Heart right ventricle (tissue), 16 donors: ENCODE results near the gene SLC37A2. TPM values are rescaled to one million over a fixed set of nuclear protein-coding genes. Genes with fewer than 3 reads are reported as not detected.

Experiments
- ATAC-seq, 8 donors: fragments of 200-7000 bp; cut with Tn5 transposase; one replicate each; pipeline ENCODE4 v1.9.1; 2020; ENCODE audit warnings: mild to moderate bottlenecking in 8 of 8, moderate library complexity in 8 of 8, moderate number of reproducible peaks in 1 of 8
- DNase-seq, 2 donors: peaks; one replicate each; pipeline ENCODE4 v3.0.0-alpha.2; 2020
- H3K27ac ChIP-seq, 10 donors: fragments of 200-600 bp; sonication (generic) in 2 of 10; one replicate each; pipeline versions ENCODE4 v1.5.0 to v1.8.0; 2020 to 2022; ENCODE audit warnings: mild to moderate bottlenecking in 3 of 10
- H3K27me3 ChIP-seq, 7 donors: fragments of 200-600 bp; one replicate each; pipeline ENCODE4 v1.8.0; 2021 to 2022; ENCODE audit warnings: mild to moderate bottlenecking in 2 of 7
- H3K36me3 ChIP-seq, 9 donors: fragments of 200-600 bp; sonication (generic) in 1 of 9; one replicate each; pipeline versions ENCODE4 v1.5.0 to v1.8.0; 2020 to 2022; ENCODE audit warnings: mild to moderate bottlenecking in 2 of 9
- H3K4me1 ChIP-seq, 9 donors: fragments of 200-600 bp; sonication (generic) in 1 of 9; one replicate each; pipeline versions ENCODE4 v1.5.0 to v1.8.0; 2020 to 2022; ENCODE audit warnings: mild to moderate bottlenecking in 4 of 9
- H3K4me3 ChIP-seq, 10 donors: fragments of 200-600 bp; sonication (generic) in 2 of 10; one replicate each; pipeline versions ENCODE4 v1.5.0 to v1.8.0; 2020 to 2022; ENCODE audit warnings: mild to moderate bottlenecking in 7 of 10, moderate library complexity in 2 of 10
- H3K9me3 ChIP-seq, 11 donors: fragments of 200-600 bp in 10 of 11; sonication (generic) in 2 of 11; one replicate each; pipeline versions ENCODE4 v1.5.0 to v1.8.0; 2013 to 2022; ENCODE audit warnings: mild to moderate bottlenecking in 2 of 11, control low read depth in 1 of 11, moderate library complexity in 1 of 11
- whole genome bisulfite sequencing, 2 donors: extraction: QIAGEN DNeasy Blood & Tissue Kit; methylation state at CpG; one replicate each; pipeline ENCODE4 v1.1.7; 2013; ENCODE audit warnings: inconsistent platforms in 1 of 2; 5-methylcytosine and 5-hydroxymethylcytosine counted together
- intact Hi-C, 10 donors: fragments of 100-400 bp; cut with DNase I; formaldehyde crosslinking; loops; one replicate each; pipeline versions ENCODE4 v1.11.1 to v1.14.2; 2022
- polyA plus RNA-seq, 2 donors: library from polyadenylated mRNA; stranded (reverse); fragments of 200-250 nt; gene quantifications; one replicate each; pipeline ENCODE4 v1.2.3, GENCODE V29; 2013
- total RNA-seq, 10 donors: library from RNA; stranded (reverse); fragmentation: NEBNext Ultra II Directional in 3 of 10; extraction: Animal tissue kit (Norgen Biotek cat#: 25700) in 3 of 10; gene quantifications; one replicate each; pipeline versions ENCODE4 v1.2.1 to v1.2.4, GENCODE V29; 2021 to 2023
- TF ChIP-seq, protein P1 (sequence below), 9 donors: fragments of 200-600 bp; sonication (generic) in 2 of 9; IDR thresholded peaks; one replicate each; pipeline versions ENCODE4 v1.5.0 to v1.8.0; 2021 to 2022; ENCODE audit warnings: antibody characterized with exemption in 9 of 9, mild to moderate bottlenecking in 5 of 9, moderate library complexity in 1 of 9
- donor health status: Arrhythmogenic right ventricular cardiomyopathy.
- donor health status: ischemic (EF 13 %, LVEDD 7.1; RV severe dilation, severe dysfunction).
- donor health status: healthy with polysubstance abuse.
- donor health status: DM: no; HTN: yes; CAD: no.
- donor health status: DM: no; HTN: no; CAD: no.
- donor health status: ischemic (EF 25% LVEDD 6.9; RV normal size, moderate dysfunction).
- donor health status: ischemic (EF 25% LVEDD 5.7; RV mildly dilated, moderate dysfunction).
- donor health status: healthy.
- donor health status: DM: yes; HTN: yes; CAD: no.
- donor health status: Ischemic cardiomyopathy.
- donor health status: ischemic (EF 35%, LVEDD 5.7; RV mildly dilated, moderate dysfunction).
- donor health status: nonischemic (EF 11% LVEDD 7.7; RV severe dilation, severe dysfunction).
- donor health status: DM: yes; HTN: yes; CAD: no.
- donor health status: PGD.
- donor health status: ischemic (EF 29% LVEDD 5.4; RV normal size, mild dysfunction).
- donor health status: nonischemic (EF 23%, LVEDD 6.1; RV moderate dilation, normal function).

The SLC37A2 gene
- total and polyA plus RNA-seq, 12 donors: 0.74 to 10.5 (median 1.3) TPM

DNA sequence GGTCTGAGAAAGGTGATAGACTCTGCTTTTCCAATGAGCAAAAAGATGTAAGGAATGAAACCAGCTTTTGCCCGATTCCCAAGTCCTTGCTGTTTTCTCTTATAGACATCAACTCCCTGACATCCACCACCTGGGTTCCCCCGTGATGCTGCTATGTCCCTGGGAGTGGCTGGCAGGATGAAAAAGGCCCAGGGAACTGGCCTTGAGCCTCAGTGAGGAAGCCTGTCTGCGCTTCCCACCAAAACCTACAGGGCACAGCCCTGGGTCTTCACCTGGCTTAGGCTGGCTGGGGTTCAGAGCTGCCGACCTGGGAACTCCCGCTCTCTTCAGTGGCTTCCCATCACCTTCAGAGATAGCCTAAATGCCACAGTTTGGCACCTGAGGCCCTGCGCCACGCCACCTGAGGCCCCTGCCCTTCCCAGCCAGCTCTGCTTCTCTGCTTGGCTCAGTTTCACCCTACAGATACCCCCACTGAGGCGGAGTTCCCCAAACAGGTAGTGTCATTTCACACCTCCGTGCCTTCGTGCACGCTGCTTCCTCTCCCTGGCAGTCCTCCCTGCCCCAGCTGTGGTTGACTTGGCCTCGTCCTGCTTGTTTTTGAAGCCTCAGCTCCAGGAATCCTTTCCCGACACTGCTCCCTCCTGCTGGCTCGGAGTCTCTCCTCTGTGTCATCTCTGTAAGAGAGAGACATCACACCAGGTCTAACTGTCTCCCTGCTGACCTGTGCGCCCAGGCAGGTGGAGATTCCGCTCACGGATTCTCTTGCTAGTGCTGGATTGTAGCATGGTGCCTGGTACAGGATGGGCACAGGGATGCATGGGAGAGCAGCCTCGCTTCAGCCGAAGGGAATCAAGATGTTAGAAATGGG is 10.7 kb downstream of the SLC37A2 start:
- ATAC-seq (no peak), DNase-seq (no peak)
- WGBS, 2 donors: 77 to 82% methylated on average over 19 of the region's 19 CpGs
- intact Hi-C loops: no loop called here
- H3K4me3 ChIP-seq: no peak overlapping the region
- peaks cover 0 to 53% (median 0%) of the 10 kb centered on the region in 9 donors for H3K4me1 ChIP-seq
- peaks cover 0 to 35% (median 13%) of the 10 kb centered on the region in 7 donors for H3K27me3 ChIP-seq
- H3K36me3 ChIP-seq: no peaks in the 10 kb centered on the region
- TF ChIP-seq, protein P1, sequence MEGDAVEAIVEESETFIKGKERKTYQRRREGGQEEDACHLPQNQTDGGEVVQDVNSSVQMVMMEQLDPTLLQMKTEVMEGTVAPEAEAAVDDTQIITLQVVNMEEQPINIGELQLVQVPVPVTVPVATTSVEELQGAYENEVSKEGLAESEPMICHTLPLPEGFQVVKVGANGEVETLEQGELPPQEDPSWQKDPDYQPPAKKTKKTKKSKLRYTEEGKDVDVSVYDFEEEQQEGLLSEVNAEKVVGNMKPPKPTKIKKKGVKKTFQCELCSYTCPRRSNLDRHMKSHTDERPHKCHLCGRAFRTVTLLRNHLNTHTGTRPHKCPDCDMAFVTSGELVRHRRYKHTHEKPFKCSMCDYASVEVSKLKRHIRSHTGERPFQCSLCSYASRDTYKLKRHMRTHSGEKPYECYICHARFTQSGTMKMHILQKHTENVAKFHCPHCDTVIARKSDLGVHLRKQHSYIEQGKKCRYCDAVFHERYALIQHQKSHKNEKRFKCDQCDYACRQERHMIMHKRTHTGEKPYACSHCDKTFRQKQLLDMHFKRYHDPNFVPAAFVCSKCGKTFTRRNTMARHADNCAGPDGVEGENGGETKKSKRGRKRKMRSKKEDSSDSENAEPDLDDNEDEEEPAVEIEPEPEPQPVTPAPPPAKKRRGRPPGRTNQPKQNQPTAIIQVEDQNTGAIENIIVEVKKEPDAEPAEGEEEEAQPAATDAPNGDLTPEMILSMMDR (IDR thresholded peaks at IDR 0.05): no peak
- no peak overlapping the region for H3K27ac ChIP-seq
- H3K9me3 ChIP-seq: no peaks in the 10 kb centered on the region

DNA sequence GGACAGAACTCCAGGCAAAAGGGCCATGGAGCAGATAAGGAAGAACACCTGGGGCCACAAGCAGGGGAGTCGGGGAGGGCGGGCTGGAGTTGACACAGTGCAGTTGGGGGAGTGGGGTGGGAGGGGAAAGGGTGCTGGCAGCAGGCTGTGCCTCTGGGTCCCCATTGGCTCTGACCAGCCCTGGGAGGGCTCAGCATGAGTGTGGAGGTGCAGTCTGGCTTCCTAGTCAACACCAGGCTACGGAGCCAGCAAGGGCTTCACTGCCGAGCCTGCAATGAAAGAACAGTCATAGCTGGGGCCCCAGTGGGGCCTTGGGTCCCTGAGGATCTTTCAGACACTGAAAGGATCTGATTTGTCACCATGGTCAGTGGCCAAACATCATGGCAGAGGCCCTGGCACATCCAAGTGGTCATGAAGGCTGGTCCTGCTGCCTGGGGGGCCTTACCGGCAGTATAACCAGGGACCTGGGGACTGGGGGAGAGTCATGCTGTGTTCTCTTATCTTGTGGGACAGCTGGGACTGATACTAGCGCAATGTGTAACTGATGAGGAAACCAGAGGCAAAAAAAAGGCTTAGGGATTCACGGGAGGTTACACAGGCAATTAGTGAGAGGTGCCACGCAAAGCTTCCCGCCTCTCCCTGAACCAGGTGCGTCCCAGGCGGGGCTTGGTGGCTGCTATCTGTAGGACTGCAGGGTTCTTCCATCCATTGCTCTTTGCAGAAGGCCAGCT is 11.6 kb downstream of the SLC37A2 start:
- ATAC-seq (no peak), DNase-seq (no peak)
- Histone ChIP-seq H3K4me3 (no peak overlapping the region), H3K4me1 (peaks cover 0 to 44% (median 0%) of the 10 kb centered on the region in 9 donors), H3K27me3 (peaks cover 0 to 35% (median 10%) of the 10 kb centered on the region in 7 donors), H3K36me3 (no peaks in the 10 kb centered on the region), H3K27ac (no peak overlapping the region), H3K9me3 (no peaks in the 10 kb centered on the region)
- TF ChIP-seq, protein P1 (IDR thresholded peaks at IDR 0.05): no peak
- WGBS, 2 donors: 62 to 64% methylated on average over 11 of the region's 11 CpGs
- intact Hi-C loops: no loop called here

DNA sequence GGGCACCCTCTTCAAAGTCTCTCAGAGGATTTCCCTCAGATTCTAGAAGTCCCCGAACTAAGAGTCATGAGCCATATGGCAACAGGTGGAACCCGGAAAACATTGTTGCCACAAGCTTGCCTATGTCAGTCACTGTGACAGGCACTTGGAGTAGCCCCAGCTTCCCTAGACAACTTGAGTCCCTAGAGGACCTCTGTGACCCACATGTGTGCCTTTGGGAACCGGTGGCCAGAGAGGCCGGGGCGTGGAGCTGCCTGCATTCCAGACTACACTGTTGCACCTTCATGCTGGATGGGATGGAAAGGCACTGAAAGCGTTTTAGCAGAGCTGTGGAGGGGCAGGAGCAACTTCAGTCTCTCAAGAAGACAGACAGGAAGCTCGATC is 12.1 kb downstream of the SLC37A2 start:
- ATAC-seq (no peak), DNase-seq (no peak)
- peaks cover 0 to 32% (median 10%) of the 10 kb centered on the region in 7 donors for H3K27me3 ChIP-seq
- H3K4me1 ChIP-seq: peaks cover 0 to 39% (median 0%) of the 10 kb centered on the region in 9 donors
- TF ChIP-seq, protein P1 (IDR thresholded peaks at IDR 0.05): no peak
- no peak overlapping the region for H3K4me3 ChIP-seq
- intact Hi-C loops: no loop called here
- H3K27ac ChIP-seq: no peak overlapping the region
- H3K36me3 ChIP-seq: no peaks in the 10 kb centered on the region
- 71 to 80% methylated on average over 7 of the region's 7 CpGs for WGBS, 2 donors
- no peaks in the 10 kb centered on the region for H3K9me3 ChIP-seq

DNA sequence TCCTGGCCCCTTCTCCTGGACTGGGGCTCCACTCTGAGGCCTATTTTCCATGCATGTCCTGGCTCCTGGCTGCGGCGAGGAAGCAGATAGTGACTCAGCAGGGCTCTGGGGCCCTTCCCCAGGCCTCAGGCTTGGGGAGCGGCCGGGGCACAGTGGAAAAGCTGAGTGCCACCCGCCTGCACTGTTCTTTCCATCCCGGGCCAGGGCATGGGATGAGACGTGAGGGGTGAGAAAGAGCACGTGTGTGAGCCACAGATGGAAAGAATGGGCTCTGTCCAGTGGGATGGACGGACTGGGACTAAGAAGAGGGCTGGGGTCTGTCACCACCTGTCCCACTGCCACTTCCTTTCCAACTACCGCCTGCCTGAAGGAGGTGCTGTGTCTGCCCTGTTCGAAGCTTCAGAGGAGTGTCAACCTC is 12.8 kb downstream of the SLC37A2 start:
- peaks cover 0 to 32% (median 0%) of the 10 kb centered on the region in 9 donors for H3K4me1 ChIP-seq
- peaks cover 0 to 32% (median 10%) of the 10 kb centered on the region in 7 donors for H3K27me3 ChIP-seq
- no peaks in the 10 kb centered on the region for H3K9me3 ChIP-seq
- no peak for DNase-seq
- no peaks in the 10 kb centered on the region for H3K36me3 ChIP-seq
- 75 to 79% methylated on average over 11 of the region's 11 CpGs for WGBS, 2 donors
- TF ChIP-seq, protein P1 (IDR thresholded peaks at IDR 0.05): no peak
- no peak overlapping the region for H3K27ac ChIP-seq
- no peak for ATAC-seq
- intact Hi-C loops: no loop called here
- H3K4me3 ChIP-seq: no peak overlapping the region
